Measurements from ENCODE around the gene NAA25. TPM values are rescaled to one million over a fixed set of nuclear protein-coding genes. Genes with fewer than 3 reads are reported as not detected.
"Not testable (repeated sequence)": the region's sequence is repeated elsewhere in the genome, so short reads cannot be mapped to it uniquely, and the experiment has no call there.

Gene NAA25
- total RNA-seq, 1 experiment from 2014 or later: 14.1 TPM

- DNase-seq (ENCODE audit: low spot score): peak; percentile 30
Measured at GRCh38 chr12:112116232-112117060, 7.9 kb upstream of the NAA25 start.

- no peak for DNase-seq (ENCODE audit: low spot score)
Measured at GRCh38 chr12:112115259-112116045, 6.9 kb upstream of the NAA25 start.

DNA sequence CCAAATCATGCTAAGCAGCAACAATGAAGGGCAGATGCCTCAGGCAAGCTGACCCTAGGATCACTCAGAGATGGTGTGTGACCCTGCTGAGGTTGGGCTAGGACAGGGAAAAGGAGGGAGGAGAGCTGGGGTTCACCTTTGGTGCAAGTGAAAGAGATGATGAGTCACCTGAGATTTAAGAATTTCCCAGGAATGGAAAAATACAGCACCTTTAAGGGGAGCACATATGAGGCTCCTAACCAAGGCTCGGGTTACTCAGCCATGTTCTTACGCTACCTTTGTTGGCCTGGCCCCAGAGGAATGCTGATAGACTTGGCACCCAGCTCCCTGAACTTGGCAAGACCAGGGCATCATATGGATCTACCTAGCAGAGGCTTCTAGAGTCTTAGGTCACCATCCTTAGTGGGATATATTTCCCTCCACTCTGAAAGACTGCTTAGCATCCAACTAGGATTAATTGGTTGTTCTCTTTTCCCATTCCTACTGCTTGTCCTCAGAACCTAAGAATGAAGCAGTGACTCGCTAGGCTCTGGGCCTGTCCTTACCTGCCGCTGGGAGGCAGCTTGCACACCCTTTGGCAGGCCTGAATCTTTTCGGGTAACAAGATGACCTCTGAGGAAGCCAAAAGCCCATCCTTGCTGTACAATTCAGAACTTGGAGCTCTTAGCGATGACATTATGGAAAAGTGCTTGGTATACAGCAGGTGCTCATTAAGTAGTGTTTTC, 4.0 kb upstream of the NAA25 start:
- no peak for DNase-seq (ENCODE audit: low spot score)

- DNase-seq (ENCODE audit: low spot score): no peak
Measured at GRCh38 chr12:112111931-112112330, 3.3 kb upstream of the NAA25 start.

GRCh38 chr12:112110787-112111662, 2.4 kb upstream of the NAA25 start:
- DNase-seq (ENCODE audit: low spot score): not testable (repeated sequence)

- no peak for DNase-seq (ENCODE audit: low spot score)
Measured at GRCh38 chr12:112107306-112108201, 1.0 kb downstream of the NAA25 start.

DNA sequence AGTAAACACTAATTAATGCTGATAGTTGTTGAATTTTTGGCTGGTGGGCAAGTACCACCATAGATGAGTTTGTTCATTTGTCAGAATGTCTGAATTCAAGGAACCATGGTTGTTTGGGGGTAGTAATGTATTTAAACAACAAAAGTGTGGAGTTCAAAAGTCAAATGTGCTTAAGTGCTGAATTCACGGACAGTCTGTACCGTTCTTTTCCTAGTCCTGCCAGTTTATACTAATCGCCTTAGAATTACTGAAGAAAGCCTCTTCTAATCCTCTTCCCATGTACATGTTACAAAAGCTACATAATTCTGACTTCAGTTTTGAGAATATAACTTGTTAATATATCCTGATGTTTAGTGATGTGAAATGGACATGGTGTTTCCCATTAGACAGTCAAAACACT, 2.7 kb downstream of the NAA25 start:
- no peak for DNase-seq (ENCODE audit: low spot score)

DNA sequence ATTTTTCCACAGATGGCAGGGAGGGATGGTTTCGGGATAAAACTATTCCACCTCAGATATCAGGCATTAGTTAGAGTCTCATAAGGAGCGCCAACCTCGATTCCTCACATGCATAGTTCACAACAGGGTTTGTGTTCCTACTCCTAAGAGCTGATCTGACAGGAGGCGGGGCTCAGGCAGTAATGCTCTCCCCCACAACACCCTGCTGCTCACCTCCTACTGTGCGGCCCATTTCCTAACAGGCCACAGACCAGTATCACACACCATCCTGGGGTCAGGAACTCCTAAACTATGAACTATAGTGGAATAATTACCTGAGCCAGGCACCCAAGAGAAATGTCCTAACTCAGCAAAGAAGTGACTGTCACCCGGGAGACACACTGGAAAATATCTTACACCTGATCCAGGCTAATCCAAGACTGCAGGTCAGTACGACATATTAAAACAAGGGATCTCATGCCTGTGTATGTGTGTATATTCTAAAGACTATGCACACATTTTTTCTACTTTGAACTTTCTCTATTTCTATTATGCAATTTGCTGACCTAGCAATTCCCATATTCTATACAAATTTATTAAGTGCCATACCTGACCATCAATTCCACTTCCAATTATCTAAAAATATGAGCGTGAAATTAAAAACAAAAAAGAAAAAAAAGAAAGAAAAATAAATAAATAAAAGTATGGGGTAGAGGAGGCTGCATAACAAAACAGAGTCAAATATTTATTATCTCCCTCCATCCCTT, 4.7 kb downstream of the NAA25 start:
- no peak for DNase-seq (ENCODE audit: low spot score)

DNA sequence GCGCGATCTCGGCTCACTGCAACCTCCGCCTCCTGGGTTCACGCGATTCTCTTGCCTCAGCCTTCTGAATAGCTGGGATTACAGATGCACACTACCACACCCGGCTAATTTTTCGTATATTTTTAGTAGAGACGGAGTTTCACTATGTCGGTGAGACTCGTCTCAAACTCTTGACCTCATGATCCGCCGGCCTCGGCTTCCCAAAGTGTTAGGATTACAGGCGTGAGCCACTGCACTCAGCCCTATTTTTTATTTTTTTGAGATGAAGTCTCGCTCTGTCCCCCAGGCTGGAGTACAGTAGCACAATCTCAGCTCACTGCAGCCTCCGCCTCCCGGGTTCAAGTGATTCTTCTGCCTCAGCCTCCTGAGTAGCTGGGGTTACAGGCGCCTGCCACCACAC, 5.8 kb downstream of the NAA25 start:
- not testable (repeated sequence) for DNase-seq (ENCODE audit: low spot score)

DNA sequence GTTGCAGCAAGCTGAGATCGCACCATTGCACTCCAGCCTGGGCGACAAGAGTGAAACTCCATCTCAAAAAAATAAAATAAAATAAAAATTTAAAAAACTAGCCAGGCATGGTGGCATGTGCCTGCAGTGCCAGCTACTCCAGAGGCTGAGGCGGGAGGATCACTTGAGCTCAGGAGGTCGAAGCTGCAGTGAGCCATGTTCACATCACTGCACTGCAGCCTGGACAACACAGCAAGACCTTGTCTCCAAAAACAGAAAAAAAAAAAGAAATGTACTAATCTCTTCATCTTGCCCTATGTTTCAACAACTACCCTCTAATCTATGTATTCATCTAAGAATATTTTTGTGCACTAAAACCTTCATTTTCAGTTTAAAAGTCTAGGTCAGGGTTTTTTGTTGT, 6.5 kb downstream of the NAA25 start:
- DNase-seq (ENCODE audit: low spot score): no peak

GRCh38 chr12:112100500-112100899, 8.1 kb downstream of the NAA25 start:
- not testable (repeated sequence) for DNase-seq (ENCODE audit: low spot score)

DNA sequence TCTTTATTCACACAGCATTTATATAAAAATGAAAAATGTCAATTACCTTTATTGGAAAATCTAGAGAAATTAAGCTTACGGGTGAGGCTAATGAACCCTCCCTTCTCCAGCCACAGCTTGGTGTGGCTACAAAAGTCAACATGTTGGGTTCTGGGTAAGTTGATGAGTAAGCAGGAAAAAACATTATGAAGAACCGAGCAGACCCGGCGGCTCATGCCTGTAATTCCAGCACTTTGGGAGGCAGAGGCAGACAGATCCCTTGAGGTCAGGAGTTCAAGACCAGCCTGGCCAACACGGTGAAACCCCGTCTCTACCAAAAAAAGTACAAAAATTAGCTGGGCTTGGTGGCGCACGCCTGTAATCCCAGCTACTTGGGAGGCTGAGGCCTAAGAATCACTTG, 10.9 kb downstream of the NAA25 start:
- DNase-seq (ENCODE audit: low spot score): no peak

DNA sequence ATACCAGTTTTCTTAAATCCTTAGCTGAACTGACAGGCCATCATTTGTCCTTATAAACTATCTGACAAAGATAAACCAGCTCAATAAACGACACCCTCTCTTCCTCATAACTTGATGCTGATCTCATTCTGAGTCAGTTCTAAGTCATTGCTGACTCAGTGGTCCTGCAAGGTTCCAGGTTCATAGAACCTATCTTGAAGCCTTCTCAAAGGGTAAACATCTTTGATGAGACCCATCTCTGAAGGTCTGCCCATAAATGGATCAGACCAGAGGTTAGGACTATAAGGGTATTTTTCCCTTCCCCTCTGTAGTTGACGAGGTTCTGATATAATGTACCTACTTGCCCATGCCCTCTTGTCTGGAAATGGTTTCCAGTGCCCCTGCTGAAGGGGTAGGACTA, 11.9 kb downstream of the NAA25 start:
- no peak for DNase-seq (ENCODE audit: low spot score)

DNA sequence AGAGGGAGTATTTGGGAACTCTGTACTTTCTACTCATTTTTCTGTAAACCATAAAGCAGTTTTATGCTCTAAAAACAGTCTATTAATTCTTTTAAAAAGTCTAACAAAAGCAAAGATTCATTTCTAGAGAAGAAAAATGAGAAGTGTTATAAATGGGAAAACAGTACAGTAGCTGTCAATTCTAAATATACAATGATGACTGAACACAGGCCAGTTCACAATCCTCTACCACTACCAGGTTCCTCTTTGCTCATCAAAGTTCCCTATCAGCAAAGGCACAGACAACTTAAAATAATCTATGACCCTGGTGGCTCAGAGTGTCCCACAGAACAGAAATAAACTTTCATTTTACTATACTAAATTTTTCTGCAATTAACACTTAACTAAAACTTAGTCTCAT, 12.5 kb downstream of the NAA25 start:
- DNase-seq (ENCODE audit: low spot score): no peak

DNA sequence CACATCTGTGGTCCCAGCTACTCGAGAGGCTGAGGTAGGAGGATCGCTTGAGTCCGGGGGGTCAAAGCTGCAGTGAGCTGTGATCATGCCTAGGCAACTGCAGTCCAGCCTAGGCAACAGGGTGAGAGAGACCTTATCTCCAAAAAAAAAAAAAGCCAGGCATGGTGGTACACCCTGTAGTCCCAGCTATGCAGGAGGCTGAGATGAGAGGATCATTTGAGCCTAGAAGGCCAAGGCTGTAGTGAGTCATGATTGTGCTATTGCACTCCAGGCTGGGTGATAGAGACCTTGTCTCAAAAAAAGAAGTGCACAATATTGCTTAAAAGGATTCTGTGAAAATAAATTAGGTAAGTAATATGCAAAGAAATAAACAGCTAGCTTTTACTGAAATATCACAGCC, 17.0 kb downstream of the NAA25 start:
- no peak for DNase-seq (ENCODE audit: low spot score)

DNA sequence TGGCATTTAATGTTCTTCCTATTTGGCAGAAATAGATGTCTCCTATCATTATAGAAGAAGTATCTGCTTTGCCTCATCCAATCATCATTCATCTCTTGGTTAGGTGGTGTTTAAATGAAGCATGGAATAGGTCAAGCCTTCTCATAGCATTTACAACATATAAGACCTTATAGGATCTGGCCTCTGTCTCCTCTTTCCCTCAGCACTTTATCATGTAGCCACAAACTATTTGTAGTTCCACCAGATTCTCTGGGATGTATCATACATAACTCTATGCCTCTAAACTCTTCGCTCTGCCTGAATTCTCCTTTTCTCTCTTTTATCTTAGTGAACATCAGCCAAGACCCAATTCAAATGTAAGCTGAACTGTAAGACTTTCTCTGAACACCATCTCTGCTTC, 20.7 kb downstream of the NAA25 start:
- no peak for DNase-seq (ENCODE audit: low spot score)

- DNase-seq (ENCODE audit: low spot score): no peak
Measured at GRCh38 chr12:112087055-112087850, 21.3 kb downstream of the NAA25 start.

DNA sequence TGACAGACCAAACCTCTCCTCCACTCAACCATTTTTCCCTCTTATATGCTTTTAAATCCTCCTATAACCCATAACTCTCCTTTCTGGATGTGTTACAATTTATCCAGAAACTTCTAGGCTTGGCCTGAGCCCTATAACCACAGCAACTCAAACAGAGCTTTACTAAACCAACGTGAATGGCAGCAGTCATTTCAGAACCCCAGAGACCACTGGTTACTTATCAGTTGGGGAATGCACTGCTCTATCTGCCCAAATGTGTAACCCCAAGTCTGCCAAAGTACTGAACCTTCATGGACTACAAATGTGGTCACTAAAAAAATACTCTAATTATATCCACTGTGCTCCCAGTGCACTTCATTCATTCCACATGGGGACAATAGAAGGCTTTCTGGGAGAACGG, 42.0 kb downstream of the NAA25 start:
- DNase-seq (ENCODE audit: low spot score): no peak

GRCh38 chr12:112063273-112063672, 45.3 kb downstream of the NAA25 start:
- DNase-seq (ENCODE audit: low spot score): no peak

All from H4 (cell line).